LNCAP (cell line): ENCODE data around the gene THBD.

Source experiments
- TF ChIP-seq, protein P1 (sequence below): fragments of 450-650 bp; IDR thresholded peaks from 2 replicates; pipeline ENCODE4 v1.5.1; 2017; ENCODE audit warnings: mild to moderate bottlenecking

The THBD gene

DNA sequence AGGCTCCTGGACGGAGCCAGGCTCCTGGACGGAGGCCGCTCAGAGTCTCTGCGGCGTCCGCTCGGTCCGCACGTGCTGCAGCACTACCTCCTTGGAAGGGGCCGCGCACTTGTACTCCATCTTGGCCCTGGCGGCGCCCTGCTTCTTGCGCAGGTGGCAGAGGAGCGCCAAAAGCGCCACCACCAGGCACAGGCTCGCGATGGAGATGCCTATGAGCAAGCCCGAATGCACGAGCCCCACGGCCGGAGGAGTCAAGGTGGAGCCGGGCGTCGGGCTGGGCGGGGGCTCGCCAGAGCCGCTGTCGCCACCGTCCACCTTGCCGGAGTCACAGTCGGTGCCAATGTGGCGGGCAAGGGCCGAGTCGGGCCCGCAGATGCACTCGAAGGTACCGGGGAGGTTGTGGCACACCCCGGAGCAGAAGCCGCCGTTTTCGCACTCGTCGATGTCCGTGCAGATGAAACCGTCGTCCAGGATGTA is 1.7 kb downstream of the THBD start:
- TF ChIP-seq, protein P1, sequence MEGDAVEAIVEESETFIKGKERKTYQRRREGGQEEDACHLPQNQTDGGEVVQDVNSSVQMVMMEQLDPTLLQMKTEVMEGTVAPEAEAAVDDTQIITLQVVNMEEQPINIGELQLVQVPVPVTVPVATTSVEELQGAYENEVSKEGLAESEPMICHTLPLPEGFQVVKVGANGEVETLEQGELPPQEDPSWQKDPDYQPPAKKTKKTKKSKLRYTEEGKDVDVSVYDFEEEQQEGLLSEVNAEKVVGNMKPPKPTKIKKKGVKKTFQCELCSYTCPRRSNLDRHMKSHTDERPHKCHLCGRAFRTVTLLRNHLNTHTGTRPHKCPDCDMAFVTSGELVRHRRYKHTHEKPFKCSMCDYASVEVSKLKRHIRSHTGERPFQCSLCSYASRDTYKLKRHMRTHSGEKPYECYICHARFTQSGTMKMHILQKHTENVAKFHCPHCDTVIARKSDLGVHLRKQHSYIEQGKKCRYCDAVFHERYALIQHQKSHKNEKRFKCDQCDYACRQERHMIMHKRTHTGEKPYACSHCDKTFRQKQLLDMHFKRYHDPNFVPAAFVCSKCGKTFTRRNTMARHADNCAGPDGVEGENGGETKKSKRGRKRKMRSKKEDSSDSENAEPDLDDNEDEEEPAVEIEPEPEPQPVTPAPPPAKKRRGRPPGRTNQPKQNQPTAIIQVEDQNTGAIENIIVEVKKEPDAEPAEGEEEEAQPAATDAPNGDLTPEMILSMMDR, result no peak

DNA sequence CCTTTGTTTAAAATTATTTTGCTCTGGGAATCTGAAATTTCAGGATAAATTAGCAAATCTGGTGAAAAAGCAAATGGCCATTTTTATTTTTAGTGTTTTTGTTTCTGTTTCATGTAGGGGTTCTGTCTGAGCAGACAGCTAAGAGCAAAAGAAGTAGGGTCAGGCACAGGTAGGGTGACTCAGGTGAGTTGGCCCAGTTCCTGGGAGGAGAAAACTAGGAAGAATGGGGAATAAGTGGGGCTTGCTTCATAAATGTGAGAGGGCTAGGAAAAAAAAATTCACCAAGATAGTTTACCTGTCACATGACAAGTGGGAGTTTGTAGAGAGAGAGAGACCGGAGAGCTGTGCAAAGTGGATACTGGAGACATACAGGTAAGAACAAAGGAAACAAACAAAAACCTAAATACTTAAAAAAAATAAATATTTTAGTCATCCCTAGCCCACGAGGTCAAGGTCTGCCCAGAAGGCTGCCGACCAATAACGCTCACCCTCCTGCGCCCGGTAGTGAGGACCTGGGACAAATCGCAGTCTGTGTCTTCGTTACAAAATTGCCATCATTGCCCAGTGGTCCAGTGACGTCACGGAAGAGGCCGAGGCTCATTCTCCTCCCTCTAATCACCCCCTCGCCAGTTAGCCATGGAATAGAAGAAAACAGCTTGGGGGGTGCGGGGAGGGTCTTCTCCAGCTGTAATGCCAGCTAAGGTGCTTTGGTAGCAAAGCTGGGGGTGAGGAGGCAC is 2.3 kb downstream of the THBD start:
- TF ChIP-seq, protein P1, result no peak

DNA sequence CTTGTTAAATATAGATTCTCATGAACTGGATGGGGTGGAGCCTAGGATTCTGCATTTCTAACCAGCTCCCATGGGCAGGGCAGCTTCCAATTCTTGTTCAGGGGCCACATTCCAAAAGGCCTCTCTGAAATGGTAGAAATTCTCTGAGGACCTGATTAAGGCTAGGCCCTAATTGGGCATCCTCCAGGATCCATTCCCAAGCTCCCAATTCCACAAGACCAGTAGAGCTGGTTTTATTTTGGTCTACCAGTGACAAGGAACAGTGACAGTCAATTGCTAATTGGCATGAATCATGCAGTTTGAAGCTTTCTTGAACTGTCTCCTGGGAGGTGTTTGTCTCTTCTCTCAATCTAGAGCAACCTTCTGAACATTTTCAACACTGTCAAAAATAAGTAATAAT is 3.0 kb downstream of the THBD start:
- TF ChIP-seq, protein P1, result no peak

DNA sequence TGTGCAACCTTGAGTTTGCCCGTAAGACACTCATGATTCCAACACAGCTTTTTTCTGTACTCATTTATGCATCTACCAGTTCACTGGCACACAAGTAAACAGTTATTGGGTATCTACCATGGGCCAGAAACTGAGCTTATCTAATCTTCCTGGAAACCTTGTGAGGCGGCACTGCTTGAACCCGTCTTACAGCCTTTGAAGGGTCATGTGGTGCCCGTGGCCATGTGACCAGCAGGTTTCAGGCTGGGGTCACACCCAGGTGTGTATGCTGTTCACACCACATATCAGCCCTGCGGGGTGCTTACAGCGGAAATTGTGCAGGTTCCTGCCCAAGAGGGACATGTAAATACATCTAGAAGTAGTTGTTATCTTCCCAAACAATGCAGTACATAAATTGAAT is 6.1 kb downstream of the THBD start:
- TF ChIP-seq, protein P1, result no peak

DNA sequence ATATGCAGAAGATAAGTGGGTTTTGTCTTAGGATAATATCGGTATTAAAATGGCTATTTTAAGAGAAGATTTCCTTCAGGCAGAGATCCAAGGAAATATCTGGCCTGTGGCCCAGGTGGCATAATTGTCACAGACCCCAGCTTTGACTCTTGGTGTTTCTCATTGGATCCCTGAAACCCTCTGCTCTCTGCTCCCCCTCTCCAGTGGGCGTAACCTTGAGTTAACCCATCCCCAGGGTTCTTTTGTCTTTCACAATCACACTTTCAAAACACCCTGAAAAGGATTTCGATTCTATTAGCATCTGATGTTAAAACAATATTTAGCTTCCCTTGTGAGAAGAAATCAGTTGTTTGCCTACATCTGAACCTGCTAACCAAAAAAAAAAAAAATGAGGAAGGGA is 7.2 kb downstream of the THBD start:
- TF ChIP-seq, protein P1, result no peak

DNA sequence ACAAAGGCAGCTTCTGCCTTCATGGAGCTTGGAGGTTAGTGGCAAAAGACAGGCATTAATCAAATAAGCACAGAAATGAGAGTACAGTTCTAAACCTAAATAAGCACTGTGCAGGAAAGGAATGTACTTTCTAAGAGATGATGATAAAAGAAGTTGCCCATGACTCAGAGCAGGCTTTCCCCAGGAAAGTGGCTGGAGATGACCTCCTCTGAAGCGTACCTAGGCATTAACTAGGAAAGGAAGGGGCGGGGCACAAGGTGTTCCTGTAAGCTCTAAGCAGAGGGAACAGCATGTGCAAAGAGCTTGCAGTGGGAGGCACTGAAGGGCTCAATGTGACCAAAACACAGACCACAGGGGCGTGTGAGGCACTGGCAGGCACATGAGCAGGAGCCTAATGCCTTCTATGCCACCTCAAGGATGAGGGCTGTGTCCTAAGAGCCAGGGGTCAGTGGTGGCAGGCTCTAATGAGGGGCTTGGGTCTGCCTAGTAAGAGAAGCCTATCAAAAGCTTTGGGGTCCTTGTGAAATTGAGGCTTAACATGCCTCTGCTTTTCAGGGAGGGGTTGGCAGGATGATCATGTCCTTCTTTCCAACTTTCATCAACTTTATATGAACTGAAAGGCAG is 9.5 kb downstream of the THBD start:
- TF ChIP-seq, protein P1, result no peak

DNA sequence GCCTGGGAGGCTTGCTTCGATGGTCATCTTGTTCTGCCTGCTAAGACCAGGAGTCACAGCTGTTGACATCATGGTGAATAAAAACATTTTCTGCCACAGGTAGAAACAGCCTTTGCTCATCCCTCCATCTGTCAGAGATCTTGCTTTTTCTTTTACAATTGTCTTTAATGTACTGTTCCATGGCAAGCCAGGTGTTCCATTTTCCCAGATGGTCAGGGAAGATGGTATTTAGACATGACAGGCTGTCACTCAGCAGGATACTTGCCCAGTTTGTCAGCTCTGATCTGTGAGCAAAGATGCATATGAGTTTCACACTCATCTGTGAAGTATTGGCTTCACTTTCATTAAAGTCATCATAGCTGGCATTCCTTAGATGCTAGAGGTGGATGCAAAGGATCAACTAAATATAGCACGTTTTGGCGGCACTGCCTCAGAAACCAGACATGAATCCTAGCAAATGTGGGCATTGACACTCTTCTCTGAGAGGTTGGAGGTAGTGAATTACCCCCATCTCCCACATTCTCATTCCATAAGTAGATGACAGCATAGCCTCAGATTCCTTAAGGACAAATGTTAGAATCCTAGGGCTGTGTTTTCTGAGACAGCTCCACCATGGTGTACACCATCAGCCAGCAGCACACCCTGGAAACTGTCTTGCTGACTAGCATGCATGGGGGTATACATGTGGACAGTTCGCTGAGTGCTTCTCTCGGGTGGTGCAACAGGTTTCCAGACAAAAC is 10.2 kb downstream of the THBD start:
- TF ChIP-seq, protein P1, result no peak
